HepG2 (cell line): ENCODE results near the gene DAG1. TPM values are rescaled to one million over a fixed set of nuclear protein-coding genes. Genes with fewer than 3 reads are reported as not detected.

Source experiments
- ATRX ChIP-seq: sonication (generic); formaldehyde crosslinking; IDR thresholded peaks from 2 replicates; pipeline ENCODE4 v1.4.0; 2020; ENCODE audit warnings: missing genetic modification reagents, borderline replicate concordance
- DPF2 ChIP-seq: sonication (generic); formaldehyde crosslinking; IDR thresholded peaks from 2 replicates; pipeline ENCODE4 v1.4.0; 2020; ENCODE audit warnings: mild to moderate bottlenecking, low read depth, missing genetic modification reagents, borderline replicate concordance
- ETV5 ChIP-seq: IDR thresholded peaks from 2 replicates; pipeline ENCODE4 v1.6.1; 2018; ENCODE audit warnings: missing biosample characterization, missing genetic modification reagents, inconsistent platforms, borderline replicate concordance
- FOSL2 ChIP-seq: sonication (generic); formaldehyde crosslinking; IDR thresholded peaks from 2 replicates; pipeline ENCODE4 v1.4.0; 2020; ENCODE audit warnings: missing genetic modification reagents
- GATAD1 ChIP-seq: IDR thresholded peaks from 2 replicates; pipeline ENCODE4 v1.6.1; 2016; ENCODE audit warnings: missing genetic modification reagents, missing compliant biosample characterization
- IRX3 ChIP-seq: sonication (generic); formaldehyde crosslinking; IDR thresholded peaks from 2 replicates; pipeline ENCODE4 v1.8.1; 2023; ENCODE audit warnings: mild to moderate bottlenecking, low read depth, missing genetic modification reagents, borderline replicate concordance
- NCOA1 ChIP-seq: sonication (generic); formaldehyde crosslinking; IDR thresholded peaks from 2 replicates; pipeline ENCODE4 v1.9.0; 2021; ENCODE audit warnings: missing genetic modification reagents
- PAX8 ChIP-seq: sonication (generic); formaldehyde crosslinking; IDR thresholded peaks from 2 replicates; pipeline ENCODE4 v1.8.0; 2022; ENCODE audit warnings: mild to moderate bottlenecking, missing genetic modification reagents, borderline replicate concordance
- PRDM10 ChIP-seq: sonication (generic); formaldehyde crosslinking; IDR thresholded peaks from 2 replicates; pipeline ENCODE4 v1.4.0; 2020; ENCODE audit warnings: low read depth, missing genetic modification reagents
- SP140L ChIP-seq: sonication (generic); formaldehyde crosslinking; IDR thresholded peaks from 2 replicates; pipeline ENCODE4 v1.4.0; 2020; ENCODE audit warnings: missing genetic modification reagents, borderline replicate concordance
- TMF1 ChIP-seq: sonication (generic); formaldehyde crosslinking; IDR thresholded peaks from 2 replicates; pipeline ENCODE4 v1.8.1; 2022; ENCODE audit warnings: low read depth, missing genetic modification reagents
- ZNF230 ChIP-seq: sonication (generic); formaldehyde crosslinking; IDR thresholded peaks from 2 replicates; pipeline ENCODE4 v1.4.0; 2020; ENCODE audit warnings: mild to moderate bottlenecking, missing genetic modification reagents
- ZNF672 ChIP-seq: sonication (generic); formaldehyde crosslinking; IDR thresholded peaks from 2 replicates; pipeline ENCODE4 v1.8.1; 2022; ENCODE audit warnings: missing genetic modification reagents
- ZNF7 ChIP-seq: IDR thresholded peaks from 2 replicates; pipeline ENCODE4 v1.6.1; 2016; ENCODE audit warnings: missing biosample characterization, missing genetic modification reagents
- polyA plus RNA-seq, 8 experiments: library from polyadenylated mRNA; depleted of rRNA in 3 of 8; stranded (reverse) in 7 of 8; unstranded in 1 of 8; fragments of >200 nt; fragmentation: Illumina TruSeq in 4 of 8; extraction: Trizol in 4 of 8; gene quantifications; 2 replicates each; pipeline versions ENCODE4 v1.2.1 to v1.2.3, GENCODE V29; 2011 to 2016; ENCODE audit warnings: low read depth in 4 of 8, missing spikeins in 1 of 8, mixed read lengths in 1 of 8; ENCODE audit not compliant: insufficient read depth in 1 of 8
- total RNA-seq, 5 experiments: library from RNA; depleted of rRNA; stranded (reverse); fragments of >200 nt; fragmentation: Illumina TruSeq; extraction: Trizol; gene quantifications; 2 replicates each; pipeline ENCODE4 v1.2.3, GENCODE V29; 2016; ENCODE audit warnings: low read depth in 1 of 5
- TF ChIP-seq, protein P1 (sequence below): sonication (generic); formaldehyde crosslinking; IDR thresholded peaks from 2 replicates; pipeline ENCODE4 v1.4.0; 2020; ENCODE audit warnings: mild to moderate bottlenecking, missing genetic modification reagents
- TF ChIP-seq, protein P2 (sequence below): sonication (generic); formaldehyde crosslinking; IDR thresholded peaks from 2 replicates; pipeline ENCODE4 v1.5.1; 2020; ENCODE audit warnings: missing genetic modification reagents, mild to moderate bottlenecking, borderline replicate concordance

The DAG1 gene
- total and polyA plus RNA-seq, 2 of the 13 experiments (the other 11 are each of a cell fraction or from before 2014, with no cell fraction given), result 47.3 to 50.4 TPM

GRCh38 chr3:49553692-49554632 lies 83.9 kb downstream of the DAG1 start, which contains the start of gene BSN (continued):
- TF ChIP-seq, protein P1, sequence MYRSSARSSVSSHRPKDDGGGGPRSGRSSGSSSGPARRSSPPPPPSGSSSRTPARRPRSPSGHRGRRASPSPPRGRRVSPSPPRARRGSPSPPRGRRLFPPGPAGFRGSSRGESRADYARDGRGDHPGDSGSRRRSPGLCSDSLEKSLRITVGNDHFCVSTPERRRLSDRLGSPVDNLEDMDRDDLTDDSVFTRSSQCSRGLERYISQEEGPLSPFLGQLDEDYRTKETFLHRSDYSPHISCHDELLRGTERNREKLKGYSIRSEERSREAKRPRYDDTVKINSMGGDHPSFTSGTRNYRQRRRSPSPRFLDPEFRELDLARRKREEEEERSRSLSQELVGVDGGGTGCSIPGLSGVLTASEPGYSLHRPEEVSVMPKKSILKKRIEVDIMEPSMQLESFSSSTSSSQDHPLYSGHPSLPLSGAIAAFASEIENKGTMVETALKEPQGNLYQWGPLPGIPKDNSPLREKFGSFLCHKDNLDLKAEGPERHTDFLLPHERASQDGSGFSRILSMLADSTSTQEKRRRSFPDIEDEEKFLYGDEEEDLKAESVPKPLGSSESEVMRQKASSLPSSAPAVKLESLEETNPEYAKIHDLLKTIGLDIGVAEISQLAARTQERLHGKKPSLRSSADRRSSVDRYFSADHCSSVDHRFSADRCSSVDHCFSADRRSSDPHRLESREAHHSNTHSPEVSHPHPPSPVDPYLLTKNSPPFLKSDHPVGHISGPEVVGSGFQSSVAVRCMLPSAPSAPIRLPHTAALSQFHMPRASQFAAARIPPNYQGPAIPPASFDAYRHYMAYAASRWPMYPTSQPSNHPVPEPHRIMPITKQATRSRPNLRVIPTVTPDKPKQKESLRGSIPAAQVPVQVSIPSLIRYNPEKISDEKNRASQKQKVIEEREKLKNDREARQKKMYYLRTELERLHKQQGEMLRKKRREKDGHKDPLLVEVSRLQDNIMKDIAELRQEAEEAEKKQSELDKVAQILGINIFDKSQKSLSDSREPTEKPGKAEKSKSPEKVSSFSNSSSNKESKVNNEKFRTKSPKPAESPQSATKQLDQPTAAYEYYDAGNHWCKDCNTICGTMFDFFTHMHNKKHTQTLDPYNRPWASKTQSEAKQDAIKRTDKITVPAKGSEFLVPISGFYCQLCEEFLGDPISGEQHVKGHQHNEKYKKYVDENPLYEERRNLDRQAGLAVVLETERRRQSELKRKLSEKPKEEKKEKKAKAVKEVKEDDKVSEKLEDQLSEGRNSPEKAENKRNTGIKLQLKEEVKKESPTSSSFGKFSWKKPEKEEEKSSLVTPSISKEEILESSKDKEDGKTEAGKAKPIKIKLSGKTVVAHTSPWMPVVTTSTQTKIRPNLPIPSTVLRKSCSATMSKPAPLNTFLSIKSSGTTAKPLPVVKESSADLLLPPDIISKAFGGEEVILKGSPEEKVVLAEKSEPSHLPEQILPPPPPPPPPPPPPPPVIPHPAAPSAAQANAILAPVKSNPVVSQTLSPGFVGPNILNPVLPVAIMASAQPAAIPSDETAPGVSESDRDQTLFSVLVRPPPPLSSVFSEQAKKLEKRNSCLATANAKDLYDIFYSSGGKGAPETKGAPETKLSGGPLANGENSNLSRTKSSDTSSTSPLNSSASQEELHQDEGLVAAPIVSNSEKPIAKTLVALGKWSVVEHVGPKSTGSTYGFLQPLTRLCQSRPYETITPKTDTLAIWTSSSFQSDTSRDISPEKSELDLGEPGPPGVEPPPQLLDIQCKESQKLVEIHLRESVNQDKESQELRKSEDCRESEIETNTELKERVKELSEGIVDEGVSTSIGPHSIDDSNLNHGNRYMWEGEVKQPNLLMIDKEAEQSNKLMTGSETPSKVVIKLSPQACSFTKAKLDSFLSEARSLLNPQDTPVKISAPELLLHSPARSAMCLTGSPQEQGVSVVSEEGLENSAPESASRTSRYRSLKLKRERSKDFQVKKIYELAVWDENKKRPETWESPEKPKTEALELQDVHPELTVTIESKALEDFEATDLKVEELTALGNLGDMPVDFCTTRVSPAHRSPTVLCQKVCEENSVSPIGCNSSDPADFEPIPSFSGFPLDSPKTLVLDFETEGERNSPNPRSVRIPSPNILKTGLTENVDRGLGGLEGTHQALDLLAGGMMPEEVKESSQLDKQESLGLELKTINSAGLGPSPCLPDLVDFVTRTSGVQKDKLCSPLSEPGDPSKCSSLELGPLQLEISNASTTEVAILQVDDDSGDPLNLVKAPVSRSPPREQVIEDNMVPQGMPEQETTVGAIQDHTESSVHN (CRISPR knock-in tag), result no peak
- TF ChIP-seq NCOA1 (CRISPR knock-in tag), result no peak
- no peak; the same call in 1 of the 2 replicates for TF ChIP-seq ETV5 (CRISPR knock-in tag)
- TF ChIP-seq TMF1, result 0 out of 2 replicates have a peak, but pooled peaks have one; percentile 2
- TF ChIP-seq ZNF230 (CRISPR knock-in tag), result no peak
- no peak for TF ChIP-seq SP140L (CRISPR knock-in tag)
- TF ChIP-seq, protein P2, sequence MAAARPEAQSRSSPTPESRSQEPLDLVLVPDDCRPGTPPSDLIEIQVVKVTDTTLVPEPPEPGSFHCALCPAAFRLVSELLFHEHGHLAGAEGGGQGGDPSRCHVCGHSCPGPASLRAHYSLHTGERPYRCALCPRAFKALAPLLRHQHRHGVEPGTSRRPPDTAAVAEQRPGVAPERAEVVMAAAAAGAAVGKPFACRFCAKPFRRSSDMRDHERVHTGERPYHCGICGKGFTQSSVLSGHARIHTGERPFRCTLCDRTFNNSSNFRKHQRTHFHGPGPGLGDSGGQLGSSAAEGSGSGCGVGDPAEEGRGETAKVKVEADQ (CRISPR knock-in tag), result no peak; the same call in 1 of the 2 replicates
- no peak for TF ChIP-seq IRX3 (CRISPR knock-in tag)
- no peak for TF ChIP-seq ATRX (CRISPR knock-in tag)
- TF ChIP-seq PAX8 (CRISPR knock-in tag), result 0 out of 2 replicates have a peak, but pooled peaks have one; percentile 33
- TF ChIP-seq FOSL2 (CRISPR knock-in tag), result 0 out of 2 replicates have a peak, but pooled peaks have one; percentile 1
- no peak for TF ChIP-seq PRDM10
- TF ChIP-seq DPF2 (CRISPR knock-in tag), result no peak
- TF ChIP-seq GATAD1 (CRISPR knock-in tag), result peak; percentile 51
- TF ChIP-seq ZNF7 (CRISPR knock-in tag), result no peak
- TF ChIP-seq ZNF672 (CRISPR knock-in tag), result no peak
